GM15510 (cell line): ENCODE measurements around the gene MCF2.

Experiments used
- POLR2A ChIP-seq: IDR thresholded peaks from 3 replicates; pipeline ENCODE4 v1.6.1; 2011; ENCODE audit warnings: borderline replicate concordance; ENCODE audit not compliant: insufficient read length; ENCODE audit errors: extremely low read depth

MCF2 gene

DNA sequence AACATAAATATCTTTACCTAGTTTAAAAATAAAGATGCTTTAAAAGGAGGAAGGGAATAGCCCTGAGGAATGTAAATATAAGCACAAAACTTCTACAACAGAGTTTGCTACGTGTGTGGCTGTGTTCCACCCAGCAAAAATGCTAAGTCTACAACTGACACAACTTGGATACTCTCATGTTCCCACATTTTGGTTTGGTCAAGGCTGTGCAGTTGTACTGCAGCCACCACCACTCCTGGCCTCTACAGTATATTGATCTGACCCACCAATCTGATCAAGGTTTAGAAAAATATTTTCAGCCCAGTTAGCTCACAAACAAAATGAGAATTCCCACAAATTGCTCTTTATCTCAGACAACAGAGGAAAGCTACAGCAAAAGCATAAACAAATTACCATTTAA, 165.3 kb downstream of the MCF2 start:
- TF ChIP-seq POLR2A = no peak

DNA sequence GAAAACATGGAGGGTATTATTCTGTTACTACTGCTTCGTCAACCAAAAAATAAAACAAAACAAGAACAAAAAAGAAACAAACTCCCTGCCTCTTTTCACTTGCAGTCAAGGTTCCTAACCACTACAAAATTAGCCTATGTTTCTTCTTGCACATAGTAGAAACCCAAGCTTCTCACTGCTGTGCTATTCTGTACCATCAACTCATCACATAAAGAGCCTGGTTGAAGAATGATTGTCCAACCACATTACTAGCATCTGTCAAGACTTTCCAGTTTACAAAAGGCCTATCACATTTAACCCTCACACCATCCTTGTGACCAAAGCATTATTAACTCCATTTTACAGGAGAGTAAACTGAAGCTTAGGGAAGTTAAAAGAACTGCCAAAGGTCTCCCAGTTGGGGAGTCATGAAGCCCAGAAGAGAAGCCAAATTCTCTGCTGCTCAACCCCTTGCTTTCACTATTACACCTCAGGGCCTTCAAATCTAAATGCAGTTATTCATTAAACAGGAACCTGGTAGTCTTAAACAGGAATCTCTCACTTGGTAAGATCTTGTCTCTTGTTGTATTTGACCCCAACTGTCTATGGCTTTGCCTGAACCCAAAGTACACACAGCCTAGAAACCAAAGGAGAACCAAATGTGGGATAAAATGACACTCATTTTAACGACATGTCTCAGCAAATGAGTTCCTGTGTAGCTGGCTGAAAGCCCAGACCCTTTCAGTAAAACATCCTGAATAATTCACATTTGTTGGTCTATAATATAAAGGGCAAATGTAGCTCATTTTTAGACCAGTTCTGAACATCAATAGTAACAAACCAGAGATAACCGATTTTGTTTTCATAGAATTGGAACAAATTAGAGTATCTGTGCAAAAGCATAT, 168.8 kb downstream of the MCF2 start:
- TF ChIP-seq POLR2A = no peak

DNA sequence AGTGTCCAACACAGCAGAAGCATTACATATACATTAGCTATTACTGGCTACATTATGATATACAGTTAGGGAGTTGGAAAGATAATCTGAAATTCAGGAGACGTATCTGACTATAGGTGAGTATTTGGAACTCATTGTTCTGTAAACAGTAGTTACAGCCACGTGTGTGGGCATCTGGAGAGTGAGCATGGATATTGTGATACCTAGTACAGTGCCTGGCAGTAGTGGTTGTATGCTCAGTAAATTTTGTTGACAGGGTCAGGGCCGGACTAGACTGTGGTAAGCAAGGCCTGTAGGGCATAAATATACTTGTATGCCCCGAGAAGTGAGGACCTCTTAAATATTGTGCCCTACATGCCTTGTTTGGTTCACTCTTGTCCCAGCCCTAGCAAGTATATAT, 174.5 kb downstream of the MCF2 start:
- no peak for TF ChIP-seq POLR2A

DNA sequence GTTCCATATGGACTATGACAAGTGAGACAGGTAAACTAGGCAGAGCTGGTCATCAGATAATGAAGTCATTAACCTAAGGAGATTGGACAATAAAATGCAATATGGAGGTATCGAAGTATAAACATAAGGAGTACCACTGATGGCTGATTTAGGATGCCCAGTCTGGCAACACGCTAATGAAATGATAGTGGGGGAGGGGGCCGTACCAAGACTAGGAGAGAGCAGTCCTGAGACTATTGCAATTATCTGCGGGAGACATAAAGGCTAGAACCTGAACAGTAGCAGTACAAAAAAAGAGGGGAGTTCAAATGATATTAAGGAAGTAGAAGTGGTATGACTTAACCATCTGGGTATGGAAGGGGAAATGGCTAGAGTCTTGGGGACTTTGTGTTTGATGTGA, 175.1 kb downstream of the MCF2 start:
- TF ChIP-seq POLR2A = no peak
